Keratinocyte (primary cell): ENCODE results near the gene B9D2.

Experiments used
- EZH2 ChIP-seq: IDR thresholded peaks from one replicate; pipeline ENCODE4 v1.6.1; 2012; ENCODE audit warnings: inconsistent platforms, mild to moderate bottlenecking, low read length, moderate library complexity
- TF ChIP-seq, protein P1 (sequence below), 3 experiments: IDR thresholded peaks in 1 of 3; conservative IDR thresholded peaks in 1 of 3; optimal IDR thresholded peaks in 1 of 3; 2 replicates in 2 of 3; 3 replicates in 1 of 3; pipeline versions ENCODE3 to v1.5.1; 2011; ENCODE audit warnings: low read length in 3 of 3, mild to moderate bottlenecking in 3 of 3, moderate library complexity in 2 of 3, control low read depth in 1 of 3, inconsistent platforms in 1 of 3; ENCODE audit not compliant: insufficient read depth in 2 of 3; ENCODE audit errors: extremely low read depth in 1 of 3

DNA sequence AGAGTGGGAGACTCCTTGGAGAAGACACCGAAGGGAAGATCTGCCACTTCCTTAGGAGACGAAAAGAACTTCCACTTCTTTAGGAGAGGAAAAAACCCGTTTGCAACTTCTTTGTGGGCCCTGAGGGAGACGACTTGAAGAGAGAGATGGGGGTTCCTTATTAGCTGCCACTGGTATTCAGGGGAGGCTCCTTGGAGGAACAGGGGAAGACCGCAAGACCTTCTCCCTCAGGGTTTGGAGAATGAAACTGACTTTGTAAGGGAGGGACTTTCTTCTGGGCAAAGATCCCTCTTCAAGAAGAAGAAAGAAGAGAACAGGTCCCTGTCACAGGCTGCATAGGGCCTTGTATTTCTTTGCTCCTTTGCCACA lies 34.1 kb upstream of the B9D2 start:
- TF ChIP-seq, protein P1, sequence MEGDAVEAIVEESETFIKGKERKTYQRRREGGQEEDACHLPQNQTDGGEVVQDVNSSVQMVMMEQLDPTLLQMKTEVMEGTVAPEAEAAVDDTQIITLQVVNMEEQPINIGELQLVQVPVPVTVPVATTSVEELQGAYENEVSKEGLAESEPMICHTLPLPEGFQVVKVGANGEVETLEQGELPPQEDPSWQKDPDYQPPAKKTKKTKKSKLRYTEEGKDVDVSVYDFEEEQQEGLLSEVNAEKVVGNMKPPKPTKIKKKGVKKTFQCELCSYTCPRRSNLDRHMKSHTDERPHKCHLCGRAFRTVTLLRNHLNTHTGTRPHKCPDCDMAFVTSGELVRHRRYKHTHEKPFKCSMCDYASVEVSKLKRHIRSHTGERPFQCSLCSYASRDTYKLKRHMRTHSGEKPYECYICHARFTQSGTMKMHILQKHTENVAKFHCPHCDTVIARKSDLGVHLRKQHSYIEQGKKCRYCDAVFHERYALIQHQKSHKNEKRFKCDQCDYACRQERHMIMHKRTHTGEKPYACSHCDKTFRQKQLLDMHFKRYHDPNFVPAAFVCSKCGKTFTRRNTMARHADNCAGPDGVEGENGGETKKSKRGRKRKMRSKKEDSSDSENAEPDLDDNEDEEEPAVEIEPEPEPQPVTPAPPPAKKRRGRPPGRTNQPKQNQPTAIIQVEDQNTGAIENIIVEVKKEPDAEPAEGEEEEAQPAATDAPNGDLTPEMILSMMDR (optimal IDR thresholded peaks at IDR 0.05 in 1 of 3, IDR thresholded peaks at IDR 0.05 in 1 of 3, conservative IDR thresholded peaks at IDR 0.05 in 1 of 3; ENCODE audit: extremely low read depth in 1 of 3, insufficient read depth in 2 of 3, low read length in 3 of 3), result no peak
- TF ChIP-seq EZH2, result no peak
